GM18951 (cell line): Measurements from ENCODE around the gene NHP2.

Experiments
- POLR2A ChIP-seq: IDR thresholded peaks from 4 replicates; pipeline ENCODE4 v1.6.1; 2011; ENCODE audit warnings: mild to moderate bottlenecking; ENCODE audit not compliant: insufficient read length, insufficient read depth; ENCODE audit errors: extremely low read depth
- in situ Hi-C: fragments of 300-500 bp; cut with MboI; formaldehyde crosslinking; loops from one replicate; pipeline ENCODE4 v1.12.0; 2022; ENCODE audit warnings: low sequenced_read_pairs, mixed read lengths, inconsistent platforms; ENCODE audit not compliant: unreplicated experiment

NHP2 gene

GRCh38 chr5:178110511-178110910 lies 43.2 kb downstream of the NHP2 start:
- TF ChIP-seq POLR2A = no peak
- in situ Hi-C loops = no loop called here

DNA sequence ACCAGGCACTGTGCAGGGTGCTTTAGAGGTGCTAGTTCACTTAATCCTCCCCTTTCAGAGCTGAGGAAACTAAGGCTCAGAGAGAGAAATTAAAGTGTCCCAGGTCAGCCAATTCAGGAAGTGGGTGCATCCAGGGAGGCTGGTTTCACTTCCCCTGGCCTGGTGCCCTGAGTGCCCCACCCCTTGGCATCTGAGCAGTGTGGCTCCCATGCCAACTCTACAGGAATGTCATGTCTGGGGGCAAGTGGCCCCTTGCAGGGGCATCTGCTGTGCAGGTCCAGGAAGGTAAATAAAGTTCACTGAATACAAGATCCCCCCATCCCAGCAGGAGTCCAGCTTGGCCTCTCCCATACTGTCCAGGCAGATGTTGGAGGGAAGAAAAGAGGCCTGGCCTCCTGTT lies 44.7 kb downstream of the NHP2 start:
- TF ChIP-seq POLR2A = no peak
- in situ Hi-C loops = no loop called here

DNA sequence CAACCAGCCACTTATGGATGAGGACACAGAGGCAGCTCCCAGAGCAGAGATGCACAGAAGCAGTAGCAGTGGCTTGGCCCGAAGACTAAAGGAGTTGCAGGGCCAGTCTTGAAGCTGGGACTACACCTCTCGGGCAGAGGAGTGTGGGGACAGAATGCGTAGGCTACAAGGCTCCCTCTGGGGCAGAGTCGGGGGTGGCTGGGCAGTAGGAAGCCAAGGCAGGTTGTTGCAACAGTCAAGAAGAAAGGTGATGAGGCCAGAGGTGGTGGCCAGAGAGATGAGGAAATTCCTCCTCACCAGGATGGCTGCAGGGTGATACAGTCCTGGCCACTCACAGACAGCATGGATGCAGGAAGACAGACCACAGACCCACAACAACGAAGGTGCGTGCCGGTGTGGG lies 45.2 kb downstream of the NHP2 start:
- in situ Hi-C loops = no loop called here
- TF ChIP-seq POLR2A = no peak

DNA sequence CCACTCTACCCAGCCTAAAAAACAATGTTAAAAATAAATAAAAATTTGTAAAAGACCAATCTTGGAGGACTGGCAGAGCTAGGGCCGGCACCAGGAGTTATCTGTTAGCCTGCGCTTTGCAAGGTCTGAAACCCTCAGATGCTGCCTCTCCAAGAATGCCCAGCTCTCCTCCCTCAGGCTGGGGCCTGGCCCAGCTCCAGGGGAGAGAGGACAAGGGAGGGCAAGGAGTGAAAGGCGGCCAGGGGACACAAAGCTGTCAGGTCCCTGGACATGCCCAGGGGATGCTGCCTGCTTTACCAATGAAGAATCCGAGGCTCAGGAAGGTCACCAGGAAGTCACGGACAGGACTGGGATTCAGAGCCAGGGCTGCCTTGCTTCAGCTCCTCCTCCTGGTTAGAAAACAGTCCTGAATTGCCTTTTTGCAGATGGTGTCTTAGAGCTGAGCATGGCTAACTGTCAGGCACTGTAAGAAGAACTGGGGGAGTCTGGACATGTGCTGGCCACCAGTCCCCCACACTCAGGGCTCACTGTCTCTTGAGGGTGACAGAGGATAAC lies 45.9 kb downstream of the NHP2 start:
- in situ Hi-C loops = no loop called here

GRCh38 chr5:178106556-178107239 lies 47.0 kb downstream of the NHP2 start:
- no peak for TF ChIP-seq POLR2A
- in situ Hi-C loops = no loop called here

More for the DNA sequence above, 45.9 kb downstream of the NHP2 start:
- TF ChIP-seq POLR2A = no peak

DNA sequence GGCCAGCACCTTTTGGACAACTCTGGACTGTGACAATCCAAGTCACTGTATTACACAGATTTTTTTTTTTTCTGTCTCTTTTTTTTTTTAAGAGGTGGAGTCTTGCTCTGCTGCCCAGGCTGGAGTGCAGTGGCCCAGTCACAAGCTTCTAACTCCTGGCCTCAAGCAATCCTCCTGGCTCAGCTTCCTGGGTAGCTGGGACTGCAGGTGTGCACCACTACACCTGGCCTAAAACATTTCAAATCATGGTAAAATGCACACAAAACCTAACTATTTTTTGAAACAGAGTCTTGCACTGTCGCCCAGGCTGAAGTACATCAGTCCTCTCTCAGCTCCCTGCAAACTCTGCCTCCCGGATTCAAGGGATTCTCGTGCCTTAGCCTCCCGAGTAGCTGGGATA lies 47.6 kb downstream of the NHP2 start:
- in situ Hi-C loops = no loop called here
- no peak for TF ChIP-seq POLR2A

- TF ChIP-seq POLR2A = no peak
- in situ Hi-C loops = no loop called here
Measured at GRCh38 chr5:178104492-178104891, 49.2 kb downstream of the NHP2 start.

GRCh38 chr5:178103612-178104011 lies 50.1 kb downstream of the NHP2 start:
- no peak for TF ChIP-seq POLR2A

More at GRCh38 chr5:178103612-178104011, 50.1 kb downstream of the NHP2 start:
- in situ Hi-C loops = no loop called here
